GM10847 (cell line): ENCODE results near the gene AZIN2.

Experiments used
- POLR2A ChIP-seq: IDR thresholded peaks from 2 replicates; pipeline ENCODE4 v1.6.1; 2011; ENCODE audit not compliant: insufficient read length; ENCODE audit errors: extremely low read depth

AZIN2 gene

GRCh38 chr1:33082575-33083108 lies 1.7 kb downstream of the AZIN2 start:
- no peak for TF ChIP-seq POLR2A

GRCh38 chr1:33085332-33085731 lies 4.4 kb downstream of the AZIN2 start:
- no peak for TF ChIP-seq POLR2A

GRCh38 chr1:33086384-33086850 lies 5.5 kb downstream of the AZIN2 start:
- TF ChIP-seq POLR2A: no peak

GRCh38 chr1:33087677-33088076 lies 6.7 kb downstream of the AZIN2 start:
- TF ChIP-seq POLR2A: no peak

- TF ChIP-seq POLR2A: no peak
Observed at GRCh38 chr1:33088119-33088906, 7.4 kb downstream of the AZIN2 start.

GRCh38 chr1:33089457-33089856 lies 8.5 kb downstream of the AZIN2 start:
- no peak for TF ChIP-seq POLR2A

- no peak for TF ChIP-seq POLR2A
Observed at GRCh38 chr1:33092438-33092837, 11.5 kb downstream of the AZIN2 start.

GRCh38 chr1:33093004-33093403 lies 12.1 kb downstream of the AZIN2 start:
- TF ChIP-seq POLR2A: no peak

GRCh38 chr1:33094486-33094885 lies 13.5 kb downstream of the AZIN2 start:
- TF ChIP-seq POLR2A: no peak

- TF ChIP-seq POLR2A: no peak
Observed at GRCh38 chr1:33094971-33095604, 14.1 kb downstream of the AZIN2 start.

- TF ChIP-seq POLR2A: no peak
Observed at GRCh38 chr1:33096363-33097005, 15.5 kb downstream of the AZIN2 start.

- no peak for TF ChIP-seq POLR2A
Observed at GRCh38 chr1:33097137-33097611, 16.2 kb downstream of the AZIN2 start.

- no peak for TF ChIP-seq POLR2A
Observed at GRCh38 chr1:33097762-33098161, 16.8 kb downstream of the AZIN2 start.

- no peak for TF ChIP-seq POLR2A
Observed at GRCh38 chr1:33098371-33098770, 17.4 kb downstream of the AZIN2 start.

- TF ChIP-seq POLR2A: no peak
Observed at GRCh38 chr1:33099290-33100118, 18.6 kb downstream of the AZIN2 start.
